HG03342 (cell line): ENCODE measurements around the gene FGGY.
"Not testable (repeated sequence)": the region's sequence is repeated elsewhere in the genome, so short reads cannot be mapped to it uniquely, and the experiment has no call there.

Experiments
- ATAC-seq: cut with Tn5 transposase; IDR thresholded peaks from one replicate; pipeline ENCODE4 v1.9.1; 2021; ENCODE audit warnings: mild to moderate bottlenecking, moderate library complexity; ENCODE audit not compliant: unreplicated experiment

FGGY gene

GRCh38 chr1:59565611-59566410, 268.9 kb downstream of the FGGY start:
- no peak for ATAC-seq

GRCh38 chr1:59568158-59568935, 271.5 kb downstream of the FGGY start:
- no peak for ATAC-seq

- ATAC-seq, result no peak
Observed at GRCh38 chr1:59569198-59569597, 272.3 kb downstream of the FGGY start.

- peak; percentile 57 for ATAC-seq
Observed at GRCh38 chr1:59570524-59570923, 273.6 kb downstream of the FGGY start.

GRCh38 chr1:59574085-59574484, 277.2 kb downstream of the FGGY start:
- ATAC-seq, result no peak

GRCh38 chr1:59577774-59578173, 280.9 kb downstream of the FGGY start:
- ATAC-seq, result no peak

GRCh38 chr1:59579222-59579621, 282.3 kb downstream of the FGGY start:
- no peak for ATAC-seq

GRCh38 chr1:59580257-59580656, 283.4 kb downstream of the FGGY start:
- ATAC-seq, result no peak

GRCh38 chr1:59592410-59592809, 295.5 kb downstream of the FGGY start:
- not testable (repeated sequence) for ATAC-seq

GRCh38 chr1:59592924-59593323, 296.0 kb downstream of the FGGY start:
- no peak for ATAC-seq

- ATAC-seq, result no peak
Observed at GRCh38 chr1:59593798-59594790, 297.2 kb downstream of the FGGY start.

- ATAC-seq, result no peak
Observed at GRCh38 chr1:59595774-59596173, 298.9 kb downstream of the FGGY start.

GRCh38 chr1:59596432-59596831, 299.5 kb downstream of the FGGY start:
- ATAC-seq, result no peak

- ATAC-seq, result no peak
Observed at GRCh38 chr1:59596956-59597355, 300.1 kb downstream of the FGGY start.

GRCh38 chr1:59597420-59598119, 300.7 kb downstream of the FGGY start:
- no peak for ATAC-seq

- no peak for ATAC-seq
Observed at GRCh38 chr1:59598120-59598440, 301.2 kb downstream of the FGGY start.

GRCh38 chr1:59601041-59601441, 304.1 kb downstream of the FGGY start:
- ATAC-seq, result no peak

- ATAC-seq, result no peak
Observed at GRCh38 chr1:59601811-59602210, 304.9 kb downstream of the FGGY start.

- ATAC-seq, result no peak
Observed at GRCh38 chr1:59604191-59604590, 307.3 kb downstream of the FGGY start.

GRCh38 chr1:59605184-59605583, 308.3 kb downstream of the FGGY start:
- no peak for ATAC-seq

- ATAC-seq, result no peak
Observed at GRCh38 chr1:59605761-59606160, 308.9 kb downstream of the FGGY start.
